ENCODE measurements around the gene ARIH2.

GRCh38 chr3:49028673-49029562 lies 110.3 kb downstream of the ARIH2 start, which contains the start of gene IMPDH2:
- TF ChIP-seq CTCF (IDR thresholded peaks at IDR 0.05; ENCODE audit: insufficient read depth, low read length, poor library complexity, severe bottlenecking) (no peak), EZH2phosphoT487 (conservative IDR thresholded peaks at IDR 0.05; ENCODE audit: low read length) (no peak)
